Common myeloid progenitor, CD34-positive (primary cell): Measurements from ENCODE around the gene CUEDC1.

ENCODE experiments used
- CTCF ChIA-PET: fragments of 350-600 bp; sonication (Branson Sonifier 250); formaldehyde crosslinking; loops from one replicate; lab custom pipeline; 2021; ENCODE audit warnings: antibody characterized with exemption; lab: Charles Lee
- POLR2A ChIA-PET: fragments of 350-600 bp; sonication (Branson Sonifier 250); formaldehyde crosslinking; loops from one replicate; lab custom pipeline; 2021; ENCODE audit warnings: antibody characterized with exemption; lab: Charles Lee
- DNase-seq, 3 donors: peaks; one replicate each; pipeline versions ENCODE4 v3.0.0 to v3.0.0-alpha.2; 2013
- H3K27ac ChIP-seq, 2 experiments: 1 replicate in 1 of 2; 2 replicates in 1 of 2; pipeline ENCODE4 v1.7.0; 2013; ENCODE audit warnings: inconsistent platforms in 2 of 2, low read length in 2 of 2, mild to moderate bottlenecking in 2 of 2, low read depth in 1 of 2, moderate library complexity in 1 of 2; ENCODE audit not compliant: severe bottlenecking in 2 of 2, insufficient read depth in 1 of 2, poor library complexity in 1 of 2
- H3K27me3 ChIP-seq, 5 experiments: replicated peaks in 2 of 5; 1 replicate in 3 of 5; 2 replicates in 2 of 5; pipeline versions ENCODE4 v1.6.1 to v1.7.0; 2013; ENCODE audit warnings: low read length in 4 of 5, mild to moderate bottlenecking in 2 of 5, moderate library complexity in 2 of 5, inconsistent platforms in 1 of 5; ENCODE audit not compliant: insufficient read depth in 5 of 5, control insufficient read depth in 4 of 5
- H3K36me3 ChIP-seq, 4 experiments: 1 replicate in 2 of 4; 2 replicates in 2 of 4; pipeline versions ENCODE4 v1.6.1 to v1.7.0; 2013; ENCODE audit warnings: low read length in 3 of 4, control low read depth in 1 of 4, mild to moderate bottlenecking in 1 of 4; ENCODE audit not compliant: control insufficient read depth in 4 of 4, insufficient read depth in 4 of 4
- H3K4me1 ChIP-seq, 4 experiments: 1 replicate in 3 of 4; 2 replicates in 1 of 4; pipeline versions ENCODE4 v1.6.1 to v1.7.1; 2013; ENCODE audit warnings: low read length in 3 of 4, mild to moderate bottlenecking in 3 of 4, control low read depth in 1 of 4, inconsistent platforms in 1 of 4, moderate library complexity in 1 of 4; ENCODE audit not compliant: control insufficient read depth in 4 of 4, insufficient read depth in 4 of 4; ENCODE audit errors: control extremely low read depth in 1 of 4
- H3K4me3 ChIP-seq, 7 experiments: 1 replicate in 4 of 7; 2 replicates in 3 of 7; pipeline versions ENCODE4 v1.5.1 to v1.7.0; 2013; ENCODE audit warnings: mild to moderate bottlenecking in 7 of 7, low read length in 6 of 7, moderate library complexity in 6 of 7, inconsistent platforms in 2 of 7, low read depth in 2 of 7, control low read depth in 1 of 7; ENCODE audit not compliant: insufficient read depth in 4 of 7, control insufficient read depth in 1 of 7; ENCODE audit errors: extremely low read depth in 1 of 7
- H3K9me3 ChIP-seq, 5 experiments: 1 replicate in 4 of 5; 2 replicates in 1 of 5; pipeline versions ENCODE4 v1.6.1 to v1.7.1; 2013; ENCODE audit warnings: low read length in 4 of 5, mild to moderate bottlenecking in 2 of 5, inconsistent platforms in 1 of 5, low read depth in 1 of 5, moderate library complexity in 1 of 5; ENCODE audit not compliant: control insufficient read depth in 4 of 5, insufficient read depth in 2 of 5; ENCODE audit errors: control extremely low read depth in 1 of 5
- WGBS: methylation state at CpG from one replicate; pipeline ENCODE4 v1.1.5; 2013; ENCODE audit not compliant: insufficient coverage; 5-methylcytosine and 5-hydroxymethylcytosine counted together

The CUEDC1 gene

GRCh38 chr17:57986841-57987580, 31.8 kb upstream of the CUEDC1 start:
- H3K4me3 ChIP-seq: peak overlapping the region; percentile 73 to 90 (median 84)
- CTCF ChIA-PET: interaction anchor here (0.7 to 3.3 kb wide), 12 partner anchors 10 to 131 kb away, joined by 3 to 13 read pairs (median 5); no protein-coding TSS in a partner anchor
- peak overlapping the region; percentile 77 to 91 for H3K27ac ChIP-seq
- POLR2A ChIA-PET: interaction anchor here (0.7 to 1.5 kb wide), 4 partner anchors 31 to 625 kb away, joined by 3 to 5 read pairs (median 4); partner anchors contain the start of genes CUEDC1 and DYNLL2
- H3K4me1 ChIP-seq: peaks cover 25 to 45% (median 28%) of the 10 kb centered on the region in 4 experiments
- no peaks in the 10 kb centered on the region for H3K27me3 ChIP-seq
- H3K36me3 ChIP-seq: peaks cover 2 to 13% (median 12%) of the 10 kb centered on the region in 4 experiments
- no peaks in the 10 kb centered on the region for H3K9me3 ChIP-seq
- peak in 2 of 3 donors; percentile 77 to 84 for DNase-seq
- WGBS: 0% methylated on average over 24 of the region's 38 CpGs

GRCh38 chr17:57985675-57985974, 30.4 kb upstream of the CUEDC1 start:
- WGBS: 40% methylated on average over 1 of the region's 1 CpG
- ChIA-PET POLR2A (interaction anchor here (1.4 to 1.5 kb wide), 2 partner anchors 30 to 38 kb away, joined by 3 to 5 read pairs; partner anchors contain the start of gene CUEDC1), CTCF (interaction anchor here (1.0 to 3.3 kb wide), 12 partner anchors 9 to 132 kb away, joined by 3 to 13 read pairs (median 4); no protein-coding TSS in a partner anchor)
- no peak overlapping the region for H3K27ac ChIP-seq
- peak overlapping the region in 2 of 7 experiments; percentile 45 to 84 for H3K4me3 ChIP-seq
- H3K4me1 ChIP-seq: peaks cover 25 to 45% (median 28%) of the 10 kb centered on the region in 4 experiments
- no peaks in the 10 kb centered on the region for H3K9me3 ChIP-seq
- peaks cover 3 to 21% (median 18%) of the 10 kb centered on the region in 4 experiments for H3K36me3 ChIP-seq
- DNase-seq: peak in 2 of 3 donors; percentile 42 to 55
- no peaks in the 10 kb centered on the region for H3K27me3 ChIP-seq

GRCh38 chr17:57984936-57985674, 29.9 kb upstream of the CUEDC1 start:
- Histone ChIP-seq H3K36me3 (peaks cover 4 to 26% (median 19%) of the 10 kb centered on the region in 4 experiments), H3K27me3 (no peaks in the 10 kb centered on the region), H3K4me3 (peak overlapping the region in 2 of 7 experiments; percentile 45 to 84), H3K9me3 (no peaks in the 10 kb centered on the region), H3K27ac (no peak overlapping the region), H3K4me1 (peaks cover 25 to 45% (median 28%) of the 10 kb centered on the region in 4 experiments)
- no peak for DNase-seq
- CTCF ChIA-PET: interaction anchor here (0.6 to 3.3 kb wide), 14 partner anchors 8 to 856 kb away, joined by 3 to 13 read pairs (median 4); no protein-coding TSS in a partner anchor
- WGBS: 88% methylated on average over 2 of the region's 4 CpGs
- POLR2A ChIA-PET: no interaction called here

GRCh38 chr17:57984261-57984890, 29.2 kb upstream of the CUEDC1 start:
- Histone ChIP-seq H3K27me3 (no peaks in the 10 kb centered on the region), H3K27ac (no peak overlapping the region), H3K36me3 (peaks cover 6 to 34% (median 20%) of the 10 kb centered on the region in 4 experiments), H3K9me3 (no peaks in the 10 kb centered on the region), H3K4me1 (peaks cover 23 to 44% (median 27%) of the 10 kb centered on the region in 4 experiments), H3K4me3 (peak overlapping the region in 1 of 7 experiments; percentile 3)
- ChIA-PET CTCF (interaction anchor here (0.7 to 3.3 kb wide), 7 partner anchors 7 to 855 kb away, joined by 3 to 13 read pairs (median 3); no protein-coding TSS in a partner anchor), POLR2A (no interaction called here)
- WGBS: 64% methylated on average over 2 of the region's 4 CpGs
- peak in 1 of 3 donors; percentile 14 for DNase-seq

GRCh38 chr17:57983446-57983845, 28.2 kb upstream of the CUEDC1 start:
- Histone ChIP-seq H3K9me3 (no peaks in the 10 kb centered on the region), H3K27ac (no peak overlapping the region), H3K36me3 (peaks cover 14 to 43% (median 27%) of the 10 kb centered on the region in 4 experiments), H3K4me3 (no peak overlapping the region), H3K4me1 (peaks cover 14 to 35% (median 21%) of the 10 kb centered on the region in 4 experiments), H3K27me3 (no peaks in the 10 kb centered on the region)
- ChIA-PET CTCF (interaction anchor here (0.7 to 1.8 kb wide), 5 partner anchors 12 to 132 kb away, joined by 3 to 5 read pairs (median 4); no protein-coding TSS in a partner anchor), POLR2A (no interaction called here)
- no peak for DNase-seq
- WGBS: 100% methylated on average over 1 of the region's 1 CpG

GRCh38 chr17:57982452-57983170, 27.4 kb upstream of the CUEDC1 start:
- WGBS: 93% methylated on average over 12 of the region's 14 CpGs

More at GRCh38 chr17:57982452-57983170, 27.4 kb upstream of the CUEDC1 start:
- POLR2A ChIA-PET: no interaction called here
- Histone ChIP-seq H3K4me1 (peaks cover 13 to 34% (median 21%) of the 10 kb centered on the region in 4 experiments), H3K9me3 (no peaks in the 10 kb centered on the region), H3K4me3 (no peak overlapping the region), H3K27ac (no peak overlapping the region), H3K27me3 (no peaks in the 10 kb centered on the region), H3K36me3 (peaks cover 14 to 51% (median 30%) of the 10 kb centered on the region in 4 experiments)
- no peak for DNase-seq
- CTCF ChIA-PET: interaction anchor here (0.7 to 2.9 kb wide), 6 partner anchors 11 to 131 kb away, joined by 3 to 14 read pairs (median 4); no protein-coding TSS in a partner anchor
